ENCODE results near the gene MARCKSL1. TPM values are rescaled to one million over a fixed set of nuclear protein-coding genes. Genes with fewer than 3 reads are reported as not detected.

MARCKSL1 gene
- total RNA-seq, 1 donor from 2014 or later: 36.6 TPM

DNA sequence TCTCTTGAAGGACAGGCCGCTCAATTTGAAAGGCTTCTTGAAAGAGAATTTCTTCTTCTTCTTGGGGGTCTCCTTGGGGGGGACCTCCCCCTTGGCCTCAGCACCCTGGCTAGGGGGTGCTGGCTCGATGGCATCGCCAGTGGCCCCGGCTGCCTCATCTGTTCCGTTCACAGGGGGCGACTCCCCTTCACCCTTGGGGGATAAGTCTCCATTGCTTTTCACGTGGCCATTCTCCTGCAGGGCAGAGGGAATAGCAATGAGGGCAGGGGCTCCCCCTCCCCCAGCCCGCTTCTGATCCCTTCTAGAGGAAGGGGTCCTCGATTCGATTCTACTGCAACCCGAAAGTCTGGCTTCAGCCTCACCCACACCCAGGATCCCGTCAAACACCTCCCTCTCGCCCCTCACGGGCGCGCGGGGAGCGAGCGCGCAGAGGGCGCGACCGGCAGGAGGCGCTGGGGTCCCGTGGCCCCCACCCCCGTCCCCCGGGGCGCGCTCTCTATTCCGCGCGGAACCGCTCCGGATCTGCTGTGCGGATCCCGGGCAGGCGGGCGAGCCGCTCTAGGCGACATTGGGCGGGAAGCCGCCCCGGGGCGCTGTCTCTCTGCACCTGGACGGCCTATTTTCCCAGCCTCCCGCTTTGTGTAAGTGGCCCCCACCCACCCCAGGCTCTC, 1.0 kb downstream of the MARCKSL1 start:
- H3K4me1 Mint-ChIP-seq: peaks cover 39% of the 10 kb centered on the region

DNA sequence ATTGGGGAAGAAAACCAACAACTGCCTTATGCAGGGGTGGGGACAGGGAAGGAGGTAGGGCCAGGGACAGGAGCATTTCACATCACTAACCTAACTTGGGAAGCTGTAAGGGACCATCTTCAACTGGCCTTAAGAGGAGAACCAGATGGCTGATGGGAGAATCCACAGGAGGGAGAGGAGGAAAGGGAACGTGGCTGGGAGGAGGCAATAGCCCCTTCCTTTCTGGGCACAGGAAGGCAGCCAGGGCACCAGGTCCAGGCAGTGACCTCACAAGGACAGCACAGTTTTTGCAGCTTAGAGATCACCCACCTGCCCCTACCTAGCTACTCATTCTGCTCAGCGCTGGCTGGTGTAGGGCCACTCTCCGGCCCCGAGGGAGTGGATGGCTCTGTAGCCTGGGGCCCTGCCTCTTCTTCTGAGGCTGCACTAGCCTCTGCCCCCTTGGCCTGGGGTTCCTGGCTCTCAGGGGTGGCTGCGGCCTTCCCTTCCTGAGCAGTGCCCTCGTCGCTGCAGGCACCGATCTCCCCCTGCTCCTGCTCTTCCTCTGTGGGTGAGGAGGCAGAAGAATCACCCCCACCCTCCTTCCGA, 1.7 kb downstream of the MARCKSL1 start:
- intact Hi-C loops (cut with micrococcal nuclease): no loop called here
- Mint-ChIP-seq H3K4me3 (peak overlapping the region; percentile 92), H3K27ac (no peak overlapping the region), H3K27me3 (no peaks in the 10 kb centered on the region), H3K9me3 (no peaks in the 10 kb centered on the region), H3K4me1 (peaks cover 39% of the 10 kb centered on the region), H3K36me3 (ENCODE audit: low read depth) (peaks cover 44% of the 10 kb centered on the region)
- DNase-seq: peak; percentile 67

More for the DNA sequence above, 1.0 kb downstream of the MARCKSL1 start:
- H3K36me3 Mint-ChIP-seq (ENCODE audit: low read depth): peaks cover 39% of the 10 kb centered on the region
- DNase-seq: peak; percentile 88
- no peaks in the 10 kb centered on the region for H3K27me3 Mint-ChIP-seq
- intact Hi-C loops (cut with micrococcal nuclease): loop anchor here (5.0 kb wide), 4 partner anchors 57 to 263 kb away; partner anchors contain the start of genes BSDC1, EIF3I, TMEM234 and TMEM39B
- peak overlapping the region; percentile 69 for H3K27ac Mint-ChIP-seq
- no peaks in the 10 kb centered on the region for H3K9me3 Mint-ChIP-seq
- H3K4me3 Mint-ChIP-seq: peak overlapping the region; percentile 92

- peak overlapping the region; percentile 59 for H3K4me3 Mint-ChIP-seq
- no peaks in the 10 kb centered on the region for H3K27me3 Mint-ChIP-seq
- DNase-seq: peak; percentile 56
- H3K36me3 Mint-ChIP-seq (ENCODE audit: low read depth): peaks cover 52% of the 10 kb centered on the region
- intact Hi-C loops (cut with micrococcal nuclease): no loop called here
- H3K4me1 Mint-ChIP-seq: peaks cover 37% of the 10 kb centered on the region
- H3K9me3 Mint-ChIP-seq: no peaks in the 10 kb centered on the region
- peak overlapping the region; percentile 3 for H3K27ac Mint-ChIP-seq
Measured at GRCh38 chr1:32333251-32333963, 2.6 kb downstream of the MARCKSL1 start.

GRCh38 chr1:32332290-32333079, 3.5 kb downstream of the MARCKSL1 start:
- DNase-seq: peak; percentile 57
- no peak overlapping the region for H3K4me3 Mint-ChIP-seq
- no peak overlapping the region for H3K27ac Mint-ChIP-seq
- H3K36me3 Mint-ChIP-seq (ENCODE audit: low read depth): peaks cover 56% of the 10 kb centered on the region
- no peaks in the 10 kb centered on the region for H3K9me3 Mint-ChIP-seq
- intact Hi-C loops (cut with micrococcal nuclease): no loop called here
- H3K4me1 Mint-ChIP-seq: peaks cover 31% of the 10 kb centered on the region
- no peaks in the 10 kb centered on the region for H3K27me3 Mint-ChIP-seq

- no peak for DNase-seq
- Mint-ChIP-seq H3K27ac (no peak overlapping the region), H3K36me3 (ENCODE audit: low read depth) (peaks cover 61% of the 10 kb centered on the region), H3K27me3 (no peaks in the 10 kb centered on the region), H3K4me1 (peaks cover 24% of the 10 kb centered on the region), H3K4me3 (no peak overlapping the region), H3K9me3 (no peaks in the 10 kb centered on the region)
- intact Hi-C loops (cut with micrococcal nuclease): no loop called here
Measured at GRCh38 chr1:32331549-32331948, 4.5 kb downstream of the MARCKSL1 start.

DNA sequence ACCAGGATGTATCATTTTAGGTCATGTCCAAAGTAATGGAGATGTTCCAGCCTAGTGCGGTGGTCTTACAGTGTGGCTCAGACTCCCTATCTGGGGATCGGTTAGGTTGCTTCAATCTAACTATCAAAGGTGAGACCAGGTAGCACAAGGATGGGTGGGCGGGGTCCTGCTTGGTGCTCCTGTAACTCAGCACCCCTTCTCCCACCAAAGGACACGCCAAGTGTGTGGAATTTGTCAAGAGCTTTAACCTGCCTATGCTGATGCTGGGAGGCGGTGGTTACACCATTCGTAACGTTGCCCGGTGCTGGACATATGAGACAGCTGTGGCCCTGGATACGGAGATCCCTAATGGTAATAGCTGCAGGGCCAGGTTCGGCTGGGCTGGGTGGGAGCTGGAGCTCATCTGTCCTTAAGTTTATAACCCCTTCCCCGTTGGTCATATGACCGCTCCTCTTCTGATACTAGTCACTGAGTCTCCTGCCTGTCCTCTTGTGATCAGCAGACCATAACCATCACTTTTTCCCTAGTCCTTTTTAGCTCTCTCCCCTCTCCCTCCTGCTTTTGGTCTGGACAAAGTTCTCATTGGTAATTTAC, 5.4 kb downstream of the MARCKSL1 start:
- Mint-ChIP-seq H3K27me3 (no peaks in the 10 kb centered on the region), H3K36me3 (ENCODE audit: low read depth) (peaks cover 63% of the 10 kb centered on the region), H3K9me3 (no peaks in the 10 kb centered on the region), H3K4me3 (no peak overlapping the region), H3K4me1 (peaks cover 24% of the 10 kb centered on the region), H3K27ac (no peak overlapping the region)
- DNase-seq: peak; percentile 57
- intact Hi-C loops (cut with micrococcal nuclease): no loop called here

DNA sequence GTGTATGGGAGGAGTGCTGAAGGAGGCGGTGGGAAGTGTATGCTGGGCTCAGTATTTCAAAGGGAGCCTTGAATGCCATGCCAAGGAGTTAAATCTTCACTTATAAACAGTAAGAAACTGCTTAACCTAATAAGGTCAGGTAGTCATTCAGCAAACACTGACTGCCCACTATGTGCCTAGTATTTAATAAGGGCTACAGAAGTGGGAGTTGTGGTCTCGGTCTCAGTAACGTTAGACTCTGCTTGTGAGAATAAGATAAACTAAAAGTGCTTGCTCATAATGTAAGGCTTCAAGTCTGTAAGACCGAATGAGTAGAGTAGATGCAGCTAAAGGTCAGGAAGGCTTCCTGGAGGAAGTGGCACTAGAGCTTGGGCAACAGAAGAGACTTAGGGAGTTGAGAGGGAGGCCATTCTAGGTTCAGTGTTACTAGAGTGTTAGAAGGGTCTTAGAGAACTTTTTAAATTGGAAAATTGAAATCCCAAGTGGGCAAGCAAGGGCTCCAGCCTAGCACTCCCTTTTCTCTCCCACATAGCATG, 6.0 kb downstream of the MARCKSL1 start:
- Mint-ChIP-seq H3K4me3 (no peak overlapping the region), H3K27me3 (no peaks in the 10 kb centered on the region), H3K4me1 (peaks cover 25% of the 10 kb centered on the region), H3K36me3 (ENCODE audit: low read depth) (peaks cover 69% of the 10 kb centered on the region), H3K27ac (no peak overlapping the region), H3K9me3 (no peaks in the 10 kb centered on the region)
- DNase-seq: no peak
- intact Hi-C loops (cut with micrococcal nuclease): no loop called here

- Mint-ChIP-seq H3K36me3 (ENCODE audit: low read depth) (peaks cover 57% of the 10 kb centered on the region), H3K9me3 (no peaks in the 10 kb centered on the region), H3K4me1 (peaks cover 28% of the 10 kb centered on the region), H3K4me3 (no peak overlapping the region), H3K27ac (no peak overlapping the region), H3K27me3 (no peaks in the 10 kb centered on the region)
- DNase-seq: no peak
- intact Hi-C loops (cut with micrococcal nuclease): no loop called here
Measured at GRCh38 chr1:32327204-32327603, 8.8 kb downstream of the MARCKSL1 start.

GRCh38 chr1:32321712-32322291, 14.2 kb downstream of the MARCKSL1 start:
- H3K4me1 Mint-ChIP-seq: peaks cover 36% of the 10 kb centered on the region
- intact Hi-C loops (cut with micrococcal nuclease): loop anchor here (5.0 kb wide), 2 partner anchors 50 to 70 kb away; partner anchors contain the start of gene LCK
- no peaks in the 10 kb centered on the region for H3K9me3 Mint-ChIP-seq
- peak; percentile 78 for DNase-seq
- no peaks in the 10 kb centered on the region for H3K27me3 Mint-ChIP-seq
- peak overlapping the region; percentile 87 for H3K27ac Mint-ChIP-seq
- H3K36me3 Mint-ChIP-seq (ENCODE audit: low read depth): peaks cover 40% of the 10 kb centered on the region
- H3K4me3 Mint-ChIP-seq: peak overlapping the region; percentile 65

DNA sequence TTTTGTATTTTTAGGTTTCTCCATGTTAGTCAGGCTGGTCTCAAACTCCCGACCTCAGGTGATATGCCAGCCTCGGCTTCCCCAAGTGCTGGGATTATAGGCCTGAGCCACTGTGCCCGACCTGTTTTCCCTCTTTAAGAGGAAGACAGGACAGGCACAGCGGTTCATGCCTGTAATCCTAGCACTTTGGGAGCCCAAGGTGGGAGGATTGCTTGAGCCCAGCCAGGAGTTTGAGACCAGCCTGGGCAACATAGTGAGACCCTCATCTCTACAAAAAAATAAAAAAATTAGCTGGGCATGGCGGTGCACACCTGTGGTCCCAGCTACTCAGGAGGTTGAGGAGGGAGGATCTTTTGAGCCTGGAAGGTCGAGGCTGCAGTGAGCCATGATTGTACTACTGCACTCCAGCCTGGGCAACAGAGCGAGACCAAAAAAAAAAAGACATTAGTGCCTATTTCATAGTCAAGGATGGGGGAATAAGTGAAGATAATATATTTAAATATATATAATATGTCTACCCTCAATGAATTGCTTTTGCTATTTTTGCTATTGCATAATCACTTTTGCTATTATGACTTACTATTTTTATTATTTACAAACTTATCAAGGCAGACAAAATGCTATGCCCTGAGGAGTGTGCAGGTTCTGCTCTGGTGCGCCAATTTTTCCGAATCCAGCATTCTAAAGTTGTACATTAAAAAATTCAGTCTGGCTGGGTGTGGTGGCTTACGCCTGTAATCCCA, 17.7 kb downstream of the MARCKSL1 start:
- no peak for DNase-seq
- Mint-ChIP-seq H3K9me3 (no peaks in the 10 kb centered on the region), H3K36me3 (ENCODE audit: low read depth) (peaks cover 37% of the 10 kb centered on the region), H3K27me3 (no peaks in the 10 kb centered on the region), H3K4me3 (no peak overlapping the region), H3K27ac (no peak overlapping the region), H3K4me1 (peaks cover 32% of the 10 kb centered on the region)
- intact Hi-C loops (cut with micrococcal nuclease): no loop called here

- Mint-ChIP-seq H3K4me1 (peaks cover 22% of the 10 kb centered on the region), H3K4me3 (no peak overlapping the region), H3K27ac (peak overlapping the region; percentile 5), H3K36me3 (ENCODE audit: low read depth) (peaks cover 35% of the 10 kb centered on the region), H3K27me3 (no peaks in the 10 kb centered on the region), H3K9me3 (no peaks in the 10 kb centered on the region)
- intact Hi-C loops (cut with micrococcal nuclease): no loop called here
- DNase-seq: no peak
Measured at GRCh38 chr1:32316903-32317277, 19.1 kb downstream of the MARCKSL1 start.

GRCh38 chr1:32311709-32312393, 24.2 kb downstream of the MARCKSL1 start:
- Mint-ChIP-seq H3K27me3 (no peaks in the 10 kb centered on the region), H3K9me3 (no peaks in the 10 kb centered on the region), H3K4me3 (no peak overlapping the region), H3K36me3 (ENCODE audit: low read depth) (peaks cover 26% of the 10 kb centered on the region), H3K27ac (peak overlapping the region; percentile 52), H3K4me1 (peaks cover 42% of the 10 kb centered on the region)
- DNase-seq: no peak
- intact Hi-C loops (cut with micrococcal nuclease): no loop called here
